ENCODE results near the gene TOPORS. TPM values are rescaled to one million over a fixed set of nuclear protein-coding genes. Genes with fewer than 3 reads are reported as not detected.

Gene TOPORS
- total RNA-seq, 4 donors from 2014 or later: 12.2 to 19.8 (median 16.0) TPM

- Histone ChIP-seq H3K27ac (peak overlapping the region in 3 of 4 donors; percentile 74 to 75 (median 75)), H3K27me3 (no peaks in the 10 kb centered on the region), H3K9me3 (peaks cover 0 to 6% (median 0%) of the 10 kb centered on the region in 3 donors), H3K4me1 (peaks cover 0 to 14% (median 0%) of the 10 kb centered on the region in 3 donors), H3K4me3 (peak overlapping the region in 1 of 4 donors; percentile 3), H3K36me3 (peaks cover 0 to 45% (median 0%) of the 10 kb centered on the region in 3 donors)
- intact Hi-C loops (cut with DNase I): no loop called here
- TF ChIP-seq, protein P1, sequence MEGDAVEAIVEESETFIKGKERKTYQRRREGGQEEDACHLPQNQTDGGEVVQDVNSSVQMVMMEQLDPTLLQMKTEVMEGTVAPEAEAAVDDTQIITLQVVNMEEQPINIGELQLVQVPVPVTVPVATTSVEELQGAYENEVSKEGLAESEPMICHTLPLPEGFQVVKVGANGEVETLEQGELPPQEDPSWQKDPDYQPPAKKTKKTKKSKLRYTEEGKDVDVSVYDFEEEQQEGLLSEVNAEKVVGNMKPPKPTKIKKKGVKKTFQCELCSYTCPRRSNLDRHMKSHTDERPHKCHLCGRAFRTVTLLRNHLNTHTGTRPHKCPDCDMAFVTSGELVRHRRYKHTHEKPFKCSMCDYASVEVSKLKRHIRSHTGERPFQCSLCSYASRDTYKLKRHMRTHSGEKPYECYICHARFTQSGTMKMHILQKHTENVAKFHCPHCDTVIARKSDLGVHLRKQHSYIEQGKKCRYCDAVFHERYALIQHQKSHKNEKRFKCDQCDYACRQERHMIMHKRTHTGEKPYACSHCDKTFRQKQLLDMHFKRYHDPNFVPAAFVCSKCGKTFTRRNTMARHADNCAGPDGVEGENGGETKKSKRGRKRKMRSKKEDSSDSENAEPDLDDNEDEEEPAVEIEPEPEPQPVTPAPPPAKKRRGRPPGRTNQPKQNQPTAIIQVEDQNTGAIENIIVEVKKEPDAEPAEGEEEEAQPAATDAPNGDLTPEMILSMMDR (IDR thresholded peaks at IDR 0.05): no peak
- no peak for TF ChIP-seq POLR2A (IDR thresholded peaks at IDR 0.05)
- WGBS, 2 donors: 40 to 60% methylated on average over 2 of the region's 2 CpGs
- no peak for DNase-seq
Measured at GRCh38 chr9:32500768-32501167, 51.6 kb downstream of the TOPORS start.

DNA sequence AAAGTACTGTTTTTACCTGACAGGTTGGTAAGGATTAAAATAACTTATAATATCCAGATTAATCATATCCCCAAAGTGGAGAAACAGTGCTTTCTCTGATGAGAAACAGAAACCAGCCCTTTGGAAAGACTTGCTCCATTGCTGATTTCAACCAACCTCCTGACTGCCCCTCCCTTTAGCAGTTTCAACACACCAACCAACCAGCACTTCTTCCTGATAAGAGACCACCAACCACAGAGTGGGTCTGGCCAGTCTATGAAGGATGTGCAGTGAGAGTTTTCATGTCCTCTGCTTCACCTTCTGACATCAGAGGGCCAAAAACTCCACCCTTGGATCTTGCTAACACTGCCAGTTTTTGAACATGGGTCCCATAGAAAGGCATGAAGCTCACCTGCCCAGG, 54.5 kb downstream of the TOPORS start:
- Histone ChIP-seq H3K4me1 (peaks cover 0 to 14% (median 0%) of the 10 kb centered on the region in 3 donors), H3K27ac (no peak overlapping the region), H3K9me3 (peaks cover 0 to 6% (median 0%) of the 10 kb centered on the region in 3 donors), H3K27me3 (no peaks in the 10 kb centered on the region), H3K4me3 (no peak overlapping the region), H3K36me3 (peaks cover 0 to 55% (median 0%) of the 10 kb centered on the region in 3 donors)
- TF ChIP-seq, protein P1 (IDR thresholded peaks at IDR 0.05): no peak
- no peak for TF ChIP-seq POLR2A (IDR thresholded peaks at IDR 0.05)
- intact Hi-C loops (cut with DNase I): no loop called here
- DNase-seq: no peak

DNA sequence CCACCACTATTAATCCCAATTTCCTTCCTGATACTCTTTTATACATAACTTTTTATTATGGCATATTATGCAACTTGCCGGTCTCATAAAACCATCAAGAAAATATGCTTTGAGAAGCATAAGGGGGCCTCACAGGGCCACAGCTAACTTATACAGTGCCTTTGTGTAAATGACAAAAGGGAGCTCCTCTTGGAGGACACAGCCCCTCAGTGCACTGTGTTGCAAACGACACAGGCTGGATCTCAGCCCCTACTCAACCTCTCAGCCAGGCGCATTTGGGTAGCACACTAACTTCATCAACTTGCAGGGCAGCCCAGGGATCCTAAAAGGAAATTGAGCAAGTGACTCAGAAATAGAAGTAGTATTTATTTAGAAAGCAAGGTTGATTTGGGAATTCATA, 61.8 kb downstream of the TOPORS start:
- Histone ChIP-seq H3K36me3 (peaks cover 0 to 81% (median 6%) of the 10 kb centered on the region in 3 donors), H3K27me3 (no peaks in the 10 kb centered on the region), H3K27ac (no peak overlapping the region), H3K9me3 (no peaks in the 10 kb centered on the region), H3K4me3 (no peak overlapping the region), H3K4me1 (no peaks in the 10 kb centered on the region)
- WGBS, 2 donors: 75 to 86% methylated on average over 2 to 3 of the region's 3 CpGs
- intact Hi-C loops (cut with DNase I): no loop called here
- no peak for TF ChIP-seq POLR2A (IDR thresholded peaks at IDR 0.05)
- TF ChIP-seq, protein P1 (IDR thresholded peaks at IDR 0.05): no peak
- no peak for DNase-seq

Other genes with a start within 250 kb of the TOPORS start
- 10 to 100 TPM; 10.7 to 25.7 (median 21.5) TPM for gene ACO1, start 167.9 kb downstream of the TOPORS start, total RNA-seq
- gene RIGI, start 26.4 kb downstream of the TOPORS start, total RNA-seq: 10 to 100 TPM in 1 of 4 donors, 1 to 10 TPM in 3; 6.5 to 10.4 (median 8.4) TPM
- 1 to 10 TPM; 1.1 to 5.3 (median 2.0) TPM for gene SMIM27, start 259 bp downstream of the TOPORS start, total RNA-seq
- gene NDUFB6, start 20.6 kb upstream of the TOPORS start, total RNA-seq: 10 to 100 TPM; 33.7 to 83.7 (median 48.3) TPM
- gene TAF1L, start 83.1 kb upstream of the TOPORS start, total RNA-seq: not detected
- not detected for gene TMEM215, start 231.0 kb upstream of the TOPORS start, total RNA-seq